Endothelial cell of umbilical vein (primary cell): ENCODE data around the gene RAB1B. TPM values are rescaled to one million over a fixed set of nuclear protein-coding genes. Genes with fewer than 3 reads are reported as not detected.

Source experiments
- BruUV-seq: library from RNA; stranded (reverse); fragments of 400-500 nt; replicated peaks from 2 replicates; lab custom pipeline; 2021; lab: Mats Ljungman, UMichigan
- CTCF ChIA-PET: fragments of 300-600, 350-600 bp; sonication (Branson Sonifier 250); formaldehyde crosslinking; loops from one replicate; lab custom pipeline; 2021; ENCODE audit warnings: antibody characterized with exemption, inconsistent platforms; lab: Charles Lee
- POLR2A ChIA-PET: fragments of 300-600, 350-600 bp; sonication (Branson Sonifier 250); formaldehyde crosslinking; loops from one replicate; lab custom pipeline; 2021; ENCODE audit warnings: antibody characterized with exemption, inconsistent platforms; lab: Charles Lee
- DNase-seq: peaks from one replicate; pipeline ENCODE4 v3.0.0-alpha.2; 2011; ENCODE audit warnings: low read depth, low spot score
- FAIRE-seq: peaks from 2 replicates; lab custom pipeline; 2011; peaks lifted over from hg19 to GRCh38; lab: Jason Lieb, UNC
- H2AFZ ChIP-seq: 2 replicates; pipeline ENCODE4 v1.6.0; 2012; ENCODE audit warnings: low read depth, low read length, control low read depth, inconsistent platforms
- H3K27ac ChIP-seq: 2 replicates; pipeline ENCODE4 v1.5.1; 2011; ENCODE audit warnings: low read depth, mild to moderate bottlenecking, control low read depth, low read length, moderate library complexity; ENCODE audit not compliant: insufficient read depth
- H3K27me3 ChIP-seq, 2 experiments: 2 replicates each; pipeline versions ENCODE4 v1.6.0 to v1.6.1; 2011; ENCODE audit warnings: low read length in 2 of 2, mixed read lengths in 1 of 2; ENCODE audit not compliant: control insufficient read depth in 2 of 2, insufficient read depth in 2 of 2
- H3K36me3 ChIP-seq, 2 experiments: 2 replicates in 1 of 2; 3 replicates in 1 of 2; pipeline ENCODE4 v1.5.1; 2011; ENCODE audit warnings: low read length in 2 of 2, mild to moderate bottlenecking in 1 of 2, moderate library complexity in 1 of 2; ENCODE audit not compliant: control insufficient read depth in 2 of 2, insufficient read depth in 2 of 2; ENCODE audit errors: extremely low read depth in 1 of 2
- H3K4me1 ChIP-seq: 3 replicates; pipeline ENCODE4 v1.5.1; 2011; ENCODE audit warnings: mild to moderate bottlenecking, low read length; ENCODE audit not compliant: control insufficient read depth, insufficient read depth; ENCODE audit errors: extremely low read depth
- H3K4me2 ChIP-seq: 2 replicates; pipeline ENCODE4 v1.6.1; 2011; ENCODE audit warnings: low read length, control low read depth, mixed read lengths; ENCODE audit not compliant: insufficient read depth
- H3K4me3 ChIP-seq, 3 experiments: fragments of 200-600 bp in 1 of 3; sonication (generic), shearing (Covaris generic) in 1 of 3; replicated peaks in 1 of 3; 2 replicates each; pipeline ENCODE4 v1.5.1; 2011 to 2016; ENCODE audit warnings: control low read depth in 3 of 3, low read length in 3 of 3, mild to moderate bottlenecking in 2 of 3, inconsistent platforms in 1 of 3, low read depth in 1 of 3, moderate library complexity in 1 of 3; ENCODE audit not compliant: insufficient read depth in 1 of 3
- H3K79me2 ChIP-seq: 2 replicates; pipeline ENCODE4 v1.6.0; 2012; ENCODE audit warnings: low read length, inconsistent platforms; ENCODE audit not compliant: control insufficient read depth, insufficient read depth
- H3K9ac ChIP-seq: replicated peaks from 2 replicates; pipeline ENCODE3; 2011; ENCODE audit warnings: low read length, control low read depth; ENCODE audit not compliant: insufficient read depth; ENCODE audit errors: extremely low read depth
- H3K9me1 ChIP-seq: replicated peaks from 3 replicates; pipeline ENCODE4 v1.6.0; 2011; ENCODE audit warnings: mild to moderate bottlenecking, low read length; ENCODE audit not compliant: control insufficient read depth, insufficient read depth; ENCODE audit errors: extremely low read depth
- H3K9me3 ChIP-seq: replicated peaks from 2 replicates; pipeline ENCODE4 v1.5.1; 2012; ENCODE audit warnings: low read length, inconsistent platforms; ENCODE audit not compliant: control insufficient read depth, insufficient read depth
- H4K20me1 ChIP-seq: replicated peaks from 2 replicates; pipeline ENCODE3; 2011; ENCODE audit warnings: mild to moderate bottlenecking, low read length; ENCODE audit not compliant: control insufficient read depth, insufficient read depth; ENCODE audit errors: extremely low read depth
- EZH2 ChIP-seq: IDR thresholded peaks from 2 replicates; pipeline ENCODE4 v1.6.1; 2012; ENCODE audit warnings: borderline replicate concordance, low read depth, mild to moderate bottlenecking, moderate library complexity, low read length, inconsistent platforms; ENCODE audit not compliant: severe bottlenecking
- FOS ChIP-seq: IDR thresholded peaks from 2 replicates; pipeline ENCODE4 v1.6.1; 2011; ENCODE audit warnings: mild to moderate bottlenecking, low read length, moderate library complexity, borderline replicate concordance; ENCODE audit not compliant: insufficient read depth
- GATA2 ChIP-seq: IDR thresholded peaks from 2 replicates; pipeline ENCODE4 v1.7.0; 2011; ENCODE audit warnings: low read depth, mild to moderate bottlenecking, moderate library complexity, mixed read lengths, low read length; ENCODE audit not compliant: insufficient read length, insufficient read depth
- JUN ChIP-seq: IDR thresholded peaks from 2 replicates; pipeline ENCODE4 v1.6.1; 2011; ENCODE audit warnings: borderline replicate concordance, low read depth; ENCODE audit not compliant: insufficient read length, insufficient read depth
- MAX ChIP-seq: IDR thresholded peaks from 2 replicates; pipeline ENCODE4 v1.6.1; 2011; ENCODE audit not compliant: insufficient read depth, insufficient read length
- MYC ChIP-seq: IDR thresholded peaks from one replicate; pipeline ENCODE4 v1.6.1; 2011; ENCODE audit warnings: mild to moderate bottlenecking, low read depth, low read length
- POLR2A ChIP-seq: IDR thresholded peaks from 2 replicates; pipeline ENCODE4 v1.6.1; 2012; ENCODE audit warnings: low read depth, mild to moderate bottlenecking, control low read depth, low read length
- POLR2AphosphoS5 ChIP-seq: IDR thresholded peaks from 2 replicates; pipeline ENCODE4 v1.6.1; 2012; ENCODE audit warnings: low read depth, mild to moderate bottlenecking, control low read depth, low read length, moderate library complexity; ENCODE audit not compliant: insufficient read depth
- dilution Hi-C: fragments of 300-500 bp; cut with MboI; formaldehyde crosslinking; loops from one replicate; pipeline ENCODE4 v1.15.0; 2019; ENCODE audit warnings: low sequenced_read_pairs; ENCODE audit not compliant: extremely low pct_ligation_motif_present
- intact Hi-C: fragments of 100-400 bp; cut with micrococcal nuclease; formaldehyde crosslinking; loops from one replicate; pipeline ENCODE4 v1.10.0; 2022
- polyA plus RNA-seq, 4 experiments: library from polyadenylated mRNA; depleted of rRNA in 3 of 4; stranded (reverse) in 3 of 4; unstranded in 1 of 4; fragments of >200 nt; gene quantifications; 2 replicates each; pipeline versions ENCODE4 v1.2.1 to v1.2.3, GENCODE V29; 2011 to 2012; ENCODE audit warnings: missing spikeins in 1 of 4
- total RNA-seq: library from RNA; stranded (reverse); gene quantifications from 2 replicates; pipeline ENCODE4 v1.2.3, GENCODE V29; 2021
- TF ChIP-seq, protein P1 (sequence below), 2 donors: IDR thresholded peaks; 1 replicate in 1 of 2; 2 replicates in 1 of 2; pipeline ENCODE4 v1.5.1; 2011; ENCODE audit warnings: low read length in 2 of 2, mild to moderate bottlenecking in 2 of 2, moderate library complexity in 2 of 2, control low read depth in 1 of 2, inconsistent platforms in 1 of 2, low read depth in 1 of 2; ENCODE audit not compliant: insufficient read depth in 1 of 2; ENCODE audit errors: extremely low read depth in 1 of 2

The RAB1B gene
- total and polyA plus RNA-seq, 2 donors (not counting 3 experiments of a cell fraction or from before 2014, with no cell fraction given) = 171 to 383 TPM

GRCh38 chr11:66224226-66224855 is 44.1 kb upstream of the RAB1B start:
- no peaks in the 10 kb centered on the region for H3K27me3 ChIP-seq
- ChIA-PET POLR2A (no interaction called here), CTCF (no interaction called here)
- no TSS peak for BruUV-seq
- no peak for TF ChIP-seq EZH2
- TF ChIP-seq, protein P1, sequence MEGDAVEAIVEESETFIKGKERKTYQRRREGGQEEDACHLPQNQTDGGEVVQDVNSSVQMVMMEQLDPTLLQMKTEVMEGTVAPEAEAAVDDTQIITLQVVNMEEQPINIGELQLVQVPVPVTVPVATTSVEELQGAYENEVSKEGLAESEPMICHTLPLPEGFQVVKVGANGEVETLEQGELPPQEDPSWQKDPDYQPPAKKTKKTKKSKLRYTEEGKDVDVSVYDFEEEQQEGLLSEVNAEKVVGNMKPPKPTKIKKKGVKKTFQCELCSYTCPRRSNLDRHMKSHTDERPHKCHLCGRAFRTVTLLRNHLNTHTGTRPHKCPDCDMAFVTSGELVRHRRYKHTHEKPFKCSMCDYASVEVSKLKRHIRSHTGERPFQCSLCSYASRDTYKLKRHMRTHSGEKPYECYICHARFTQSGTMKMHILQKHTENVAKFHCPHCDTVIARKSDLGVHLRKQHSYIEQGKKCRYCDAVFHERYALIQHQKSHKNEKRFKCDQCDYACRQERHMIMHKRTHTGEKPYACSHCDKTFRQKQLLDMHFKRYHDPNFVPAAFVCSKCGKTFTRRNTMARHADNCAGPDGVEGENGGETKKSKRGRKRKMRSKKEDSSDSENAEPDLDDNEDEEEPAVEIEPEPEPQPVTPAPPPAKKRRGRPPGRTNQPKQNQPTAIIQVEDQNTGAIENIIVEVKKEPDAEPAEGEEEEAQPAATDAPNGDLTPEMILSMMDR (IDR thresholded peaks at IDR 0.05; ENCODE audit: extremely low read depth in 1 of 2, insufficient read depth in 1 of 2, low read depth in 1 of 2, low read length in 2 of 2) = no peak
- no peaks in the 10 kb centered on the region for H3K79me2 ChIP-seq
- H3K4me3 ChIP-seq = no peak overlapping the region
- no peaks in the 10 kb centered on the region for H3K4me1 ChIP-seq
- intact Hi-C loops (no loop called here), dilution Hi-C loops (no loop called here)
- H3K9me3 ChIP-seq = no peaks in the 10 kb centered on the region
- no peak overlapping the region for H2AFZ ChIP-seq
- no peak for DNase-seq
- H3K36me3 ChIP-seq = peaks cover 4 to 18% of the 10 kb centered on the region in 2 experiments
- no peak overlapping the region for H3K9ac ChIP-seq
- no peaks in the 10 kb centered on the region for H3K9me1 ChIP-seq
- no peak for FAIRE-seq
- no peak overlapping the region for H3K27ac ChIP-seq
- no peak overlapping the region for H3K4me2 ChIP-seq
- H4K20me1 ChIP-seq = no peaks in the 10 kb centered on the region

DNA sequence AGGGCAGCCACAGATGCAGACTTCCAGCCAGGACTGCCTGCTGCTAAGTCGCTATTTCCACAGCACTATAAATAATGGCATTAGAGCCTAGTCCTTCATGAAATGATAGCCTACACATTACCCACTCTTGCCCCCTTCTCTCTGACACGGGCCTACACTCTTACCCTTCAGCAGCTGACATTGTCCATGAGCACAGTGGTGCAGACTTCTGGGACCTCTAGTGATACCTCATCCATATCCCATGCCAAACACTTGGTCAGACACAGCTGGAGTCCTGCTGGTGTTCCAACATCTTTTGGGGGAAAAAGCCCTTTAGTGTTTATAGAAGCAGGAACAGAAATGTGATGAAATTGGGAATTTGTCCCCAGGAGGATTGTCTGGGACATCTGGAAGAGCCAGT is 43.4 kb upstream of the RAB1B start:
- H3K36me3 ChIP-seq = peaks cover 4 to 16% of the 10 kb centered on the region in 2 experiments
- CTCF ChIA-PET = interaction anchor here (0.7 kb wide), 1 partner anchor 173 kb away, joined by 3 read pairs; the partner anchor contains the start of gene SF3B2
- no TSS peak for BruUV-seq

More for the DNA sequence above, 43.4 kb upstream of the RAB1B start:
- no peak overlapping the region for H3K9ac ChIP-seq
- dilution Hi-C loops (no loop called here), intact Hi-C loops (no loop called here)
- H4K20me1 ChIP-seq = no peaks in the 10 kb centered on the region
- H3K4me1 ChIP-seq = no peaks in the 10 kb centered on the region
- TF ChIP-seq POLR2A = no peak
- no peak for TF ChIP-seq MYC
- TF ChIP-seq JUN = no peak
- no peak for TF ChIP-seq MAX
- no peak for TF ChIP-seq POLR2AphosphoS5
- no peak for TF ChIP-seq FOS
- TF ChIP-seq, protein P1 (IDR thresholded peaks at IDR 0.05; ENCODE audit: extremely low read depth in 1 of 2, insufficient read depth in 1 of 2, low read depth in 1 of 2, low read length in 2 of 2) = no peak
- no peak for TF ChIP-seq GATA2
- no peak for TF ChIP-seq EZH2
- H3K27ac ChIP-seq = no peak overlapping the region
- FAIRE-seq = no peak
- no peak overlapping the region for H3K4me2 ChIP-seq
- POLR2A ChIA-PET = no interaction called here
- no peaks in the 10 kb centered on the region for H3K9me3 ChIP-seq
- H3K27me3 ChIP-seq = no peaks in the 10 kb centered on the region
- H3K4me3 ChIP-seq = no peak overlapping the region
- no peaks in the 10 kb centered on the region for H3K79me2 ChIP-seq
- H2AFZ ChIP-seq = no peak overlapping the region
- no peaks in the 10 kb centered on the region for H3K9me1 ChIP-seq
- DNase-seq = no peak
